HepG2 (cell line): Measurements from ENCODE around the gene KCNAB2. TPM values are rescaled to one million over a fixed set of nuclear protein-coding genes. Genes with fewer than 3 reads are reported as not detected.

ENCODE experiments used
- ATAC-seq: fragments of 200-7000 bp; cut with Tn5 transposase; 3 replicates; pipeline ENCODE4 v1.9.1; 2020; ENCODE audit warnings: mild to moderate bottlenecking, moderate library complexity
- BruUV-seq: library from RNA; stranded (reverse); fragments of 400-500 nt; replicated peaks from 2 replicates; lab custom pipeline; 2021; lab: Mats Ljungman, UMichigan
- CTCF ChIA-PET: fragments of 300-600 bp; formaldehyde crosslinking; extraction: SDS; loops from one replicate; lab custom pipeline; 2021; ENCODE audit warnings: low total read pairs, inconsistent platforms, low intra/inter-chr PET ratio; lab: Yijun Ruan, JAX
- POLR2A ChIA-PET: fragments of 350-600 bp; sonication (Branson Sonifier 250); formaldehyde crosslinking; loops from one replicate; lab custom pipeline; 2020; ENCODE audit warnings: antibody characterized with exemption, inconsistent platforms; lab: Yijun Ruan, JAX
- DNase-seq: peaks from one replicate; pipeline ENCODE4 v3.0.0-alpha.2; 2015; ENCODE audit warnings: low spot score
- FAIRE-seq: peaks from 3 replicates; lab custom pipeline; 2011; peaks lifted over from hg19 to GRCh38; lab: Jason Lieb, UNC
- H2AFZ ChIP-seq: one replicate; pipeline ENCODE4 v1.6.1; 2011; ENCODE audit warnings: low read length, inconsistent platforms
- H3K27ac ChIP-seq: fragments of 300-600 bp; 3 replicates; pipeline ENCODE4 v1.8.0; 2011; ENCODE audit warnings: mixed run types, mild to moderate bottlenecking, mixed read lengths, low read length, inconsistent platforms; ENCODE audit not compliant: insufficient read depth; ENCODE audit errors: extremely low read length
- H3K27me3 ChIP-seq, 2 experiments: fragments of 200-600 bp in 1 of 2; 2 replicates in 1 of 2; 3 replicates in 1 of 2; pipeline versions ENCODE4 v1.6.0 to v1.8.0; 2011; ENCODE audit warnings: low read length in 2 of 2, mild to moderate bottlenecking in 2 of 2, moderate library complexity in 2 of 2, inconsistent platforms in 1 of 2; ENCODE audit not compliant: insufficient read depth in 2 of 2, control insufficient read depth in 1 of 2
- H3K36me3 ChIP-seq, 2 experiments: fragments of 200-600 bp in 1 of 2; replicated peaks in 1 of 2; 2 replicates in 1 of 2; 3 replicates in 1 of 2; pipeline versions ENCODE4 v1.5.1 to v1.8.0; 2011; ENCODE audit warnings: low read length in 2 of 2, inconsistent platforms in 1 of 2; ENCODE audit not compliant: insufficient read depth in 2 of 2, control insufficient read depth in 1 of 2
- H3K4me1 ChIP-seq: 2 replicates; pipeline ENCODE4 v1.5.1; 2012; ENCODE audit warnings: low read length, inconsistent platforms; ENCODE audit not compliant: insufficient read depth
- H3K4me2 ChIP-seq: 2 replicates; pipeline ENCODE4 v1.6.0; 2011; ENCODE audit warnings: low read depth, low read length, inconsistent platforms
- H3K4me3 ChIP-seq, 3 experiments: fragments of 200-600 bp in 1 of 3; sonication (generic), shearing (Covaris generic) in 1 of 3; replicated peaks in 1 of 3; 2 replicates each; pipeline ENCODE4 v1.5.1; 2011 to 2016; ENCODE audit warnings: low read length in 3 of 3, inconsistent platforms in 2 of 3, low read depth in 2 of 3, mild to moderate bottlenecking in 2 of 3, control low read depth in 1 of 3, mixed read lengths in 1 of 3; ENCODE audit not compliant: insufficient read depth in 1 of 3
- H3K79me2 ChIP-seq: one replicate; pipeline ENCODE4 v1.6.1; 2011; ENCODE audit warnings: low read length, inconsistent platforms; ENCODE audit not compliant: insufficient read depth
- H3K9ac ChIP-seq: 2 replicates; pipeline ENCODE4 v1.6.0; 2011; ENCODE audit warnings: mild to moderate bottlenecking, low read depth, low read length, inconsistent platforms; ENCODE audit not compliant: insufficient read depth
- H3K9me3 ChIP-seq: 2 replicates; pipeline ENCODE4 v1.5.1; 2012; ENCODE audit warnings: mild to moderate bottlenecking, low read length
- H4K20me1 ChIP-seq: 2 replicates; pipeline ENCODE4 v1.6.0; 2011; ENCODE audit warnings: inconsistent platforms, mild to moderate bottlenecking, low read length, moderate library complexity; ENCODE audit not compliant: insufficient read depth
- NFAT5 ChIP-seq: sonication (generic); formaldehyde crosslinking; IDR thresholded peaks from 2 replicates; pipeline ENCODE4 v1.4.0; 2020; ENCODE audit warnings: missing genetic modification reagents
- PHF21A ChIP-seq: sonication (generic); formaldehyde crosslinking; IDR thresholded peaks from 2 replicates; pipeline ENCODE4 v1.5.0; 2020; ENCODE audit warnings: mild to moderate bottlenecking, missing genetic modification reagents
- SIX4 ChIP-seq: sonication (generic); formaldehyde crosslinking; IDR thresholded peaks from 2 replicates; pipeline ENCODE4 v1.4.0; 2020; ENCODE audit warnings: missing genetic modification reagents
- SRSF4 ChIP-seq: fragments of 200-400 bp; formaldehyde crosslinking; IDR thresholded peaks from one replicate; pipeline ENCODE4 v1.6.1; 2018; ENCODE audit warnings: mild to moderate bottlenecking, low read depth, low read length, moderate library complexity; ENCODE audit not compliant: poor library complexity, severe bottlenecking
- ZBTB25 ChIP-seq: IDR thresholded peaks from 2 replicates; pipeline ENCODE4 v1.6.1; 2018; ENCODE audit warnings: missing genetic modification reagents
- ZNF451 ChIP-seq: sonication (generic); formaldehyde crosslinking; IDR thresholded peaks from 2 replicates; pipeline ENCODE4 v1.5.0; 2020; ENCODE audit warnings: mild to moderate bottlenecking, missing genetic modification reagents
- ZNF572 ChIP-seq: sonication (generic); formaldehyde crosslinking; IDR thresholded peaks from 2 replicates; pipeline ENCODE4 v1.5.1; 2020; ENCODE audit warnings: mild to moderate bottlenecking, missing genetic modification reagents
- ZNF703 ChIP-seq: sonication (generic); formaldehyde crosslinking; IDR thresholded peaks from 2 replicates; pipeline ENCODE4 v1.5.1; 2020; ENCODE audit warnings: missing genetic modification reagents, mild to moderate bottlenecking, moderate library complexity, borderline replicate concordance
- ZNF713 ChIP-seq: sonication (generic); formaldehyde crosslinking; IDR thresholded peaks from 2 replicates; pipeline ENCODE4 v1.4.0; 2020; ENCODE audit warnings: mild to moderate bottlenecking, missing genetic modification reagents
- ZNF724P ChIP-seq: sonication (generic); formaldehyde crosslinking; IDR thresholded peaks from 2 replicates; pipeline ENCODE4 v1.8.0; 2022; ENCODE audit warnings: missing genetic modification reagents, borderline replicate concordance
- ZNF761 ChIP-seq: sonication (generic); formaldehyde crosslinking; conservative IDR thresholded peaks from 2 replicates; pipeline ENCODE4 v1.4.0; 2020; ENCODE audit warnings: mild to moderate bottlenecking, missing genetic modification reagents
- ZSCAN30 ChIP-seq: sonication (generic); formaldehyde crosslinking; IDR thresholded peaks from 2 replicates; pipeline ENCODE4 v1.5.0; 2020; ENCODE audit warnings: mild to moderate bottlenecking, missing genetic modification reagents
- WGBS: methylation state at CpG from one replicate; pipeline ENCODE4 v1.1.6; 2017; ENCODE audit warnings: low lambda C conversion rate; 5-methylcytosine and 5-hydroxymethylcytosine counted together
- in situ Hi-C: cut with HindIII; loops from 2 replicates; pipeline ENCODE4 v1.10.0; 2017; ENCODE audit warnings: low pct_unique_long_range_greater_than_20kb; ENCODE audit not compliant: extremely low pct_ligation_motif_present
- intact Hi-C: fragments of 100-400 bp; cut with micrococcal nuclease; formaldehyde crosslinking; loops from one replicate; pipeline ENCODE4 v1.10.0; 2022; ENCODE audit not compliant: unreplicated experiment
- polyA plus RNA-seq, 8 experiments: library from polyadenylated mRNA; depleted of rRNA in 3 of 8; stranded (reverse) in 7 of 8; unstranded in 1 of 8; fragments of >200 nt; fragmentation: Illumina TruSeq in 4 of 8; extraction: Trizol in 4 of 8; gene quantifications; 2 replicates each; pipeline versions ENCODE4 v1.2.1 to v1.2.3, GENCODE V29; 2011 to 2016; ENCODE audit warnings: low read depth in 4 of 8, missing spikeins in 1 of 8, mixed read lengths in 1 of 8; ENCODE audit not compliant: insufficient read depth in 1 of 8
- total RNA-seq, 5 experiments: library from RNA; depleted of rRNA; stranded (reverse); fragments of >200 nt; fragmentation: Illumina TruSeq; extraction: Trizol; gene quantifications; 2 replicates each; pipeline ENCODE4 v1.2.3, GENCODE V29; 2016; ENCODE audit warnings: low read depth in 1 of 5

The KCNAB2 gene
- total and polyA plus RNA-seq, 2 of the 13 experiments (the other 11 are each of a cell fraction or from before 2014, with no cell fraction given): 6.2 to 8.8 TPM

GRCh38 chr1:6098303-6099215 is 52.9 kb downstream of the KCNAB2 start (continued):
- TF ChIP-seq ZNF451 (CRISPR knock-in tag) (no peak), ZBTB25 (no peak), ZNF713 (CRISPR knock-in tag) (no peak), ZNF572 (CRISPR knock-in tag) (no peak)

- Histone ChIP-seq H3K9me3 (no peaks in the 10 kb centered on the region), H3K4me3 (no peak overlapping the region), H3K79me2 (no peaks in the 10 kb centered on the region), H2AFZ (no peak overlapping the region), H3K9ac (no peak overlapping the region), H4K20me1 (no peaks in the 10 kb centered on the region), H3K36me3 (no peaks in the 10 kb centered on the region), H3K27ac (no peak overlapping the region), H3K27me3 (peaks cover 9 to 37% of the 10 kb centered on the region in 2 experiments; a peak in 4 of 5 replicates), H3K4me2 (no peak overlapping the region), H3K4me1 (no peaks in the 10 kb centered on the region)
- 93% methylated on average over 3 of the region's 15 CpGs for WGBS
- TF ChIP-seq ZSCAN30 (CRISPR knock-in tag): no peak
- no peak for TF ChIP-seq SIX4
- no peak for TF ChIP-seq NFAT5
- no peak for TF ChIP-seq SRSF4
- TF ChIP-seq ZNF724P (CRISPR knock-in tag): no peak
- no peak for TF ChIP-seq PHF21A (CRISPR knock-in tag)
- TF ChIP-seq ZNF703 (CRISPR knock-in tag): no peak
- TF ChIP-seq ZNF761 (CRISPR knock-in tag): no peak
- intact Hi-C loops: no loop called here
- ChIA-PET CTCF (no interaction called here), POLR2A (no interaction called here)
- in situ Hi-C loops: no loop called here
- no peak for ATAC-seq
- no peak for DNase-seq
- FAIRE-seq: no peak
- BruUV-seq: no TSS peak
These were observed 53.6 kb downstream of the KCNAB2 start for GRCh38 chr1:6099297-6099696.
